SK-N-SH treated with all-trans-retinoic acid at 6 μM for 48 hours (cell line): ENCODE measurements around the gene ZNF385C.
A peak's percentile ranks its signal among the peaks of the same experiment; 100 is the strongest.

Source experiments
- BACH2 ChIP-seq: fragments of 250-450 bp; sonication (Bioruptor Pico); IDR thresholded peaks from 2 replicates; pipeline ENCODE4 v1.9.0; 2021; ENCODE audit warnings: mild to moderate bottlenecking, borderline replicate concordance
- GLIS3 ChIP-seq: fragments of 250-450 bp; sonication (Bioruptor Pico); IDR thresholded peaks from 2 replicates; pipeline ENCODE4 v1.5.0; 2020; ENCODE audit warnings: mild to moderate bottlenecking, moderate library complexity
- ISL1 ChIP-seq: fragments of 250-450 bp; sonication (Bioruptor Pico); IDR thresholded peaks from 2 replicates; pipeline ENCODE4 v2.1.2; 2022; ENCODE audit warnings: mild to moderate bottlenecking, moderate library complexity
- RARB ChIP-seq: fragments of 250-450 bp; sonication (Bioruptor Pico); IDR thresholded peaks from 2 replicates; pipeline ENCODE4 v1.8.0; 2021; ENCODE audit warnings: mild to moderate bottlenecking, moderate library complexity
- TOX ChIP-seq: fragments of 250-450 bp; sonication (Bioruptor Pico); IDR thresholded peaks from 2 replicates; pipeline ENCODE4 v1.8.0; 2021; ENCODE audit warnings: mild to moderate bottlenecking, moderate library complexity, borderline replicate concordance
- ZFP3 ChIP-seq: fragments of 250-450 bp; sonication (Bioruptor Pico); IDR thresholded peaks from 2 replicates; pipeline ENCODE4 v1.5.0; 2020; ENCODE audit warnings: mild to moderate bottlenecking, moderate library complexity
- TF ChIP-seq, protein P1 (sequence below): fragments of 250-450 bp; sonication (Bioruptor Pico); IDR thresholded peaks from 2 replicates; pipeline ENCODE4 v1.5.0; 2020; ENCODE audit warnings: mild to moderate bottlenecking, moderate library complexity
- TF ChIP-seq, protein P2 (sequence below): fragments of 250-450 bp; sonication (Bioruptor Pico); IDR thresholded peaks from 2 replicates; pipeline ENCODE4 v1.8.0; 2021; ENCODE audit warnings: low read depth, mild to moderate bottlenecking, moderate library complexity, borderline replicate concordance
- TF ChIP-seq, protein P3 (sequence below): fragments of 250-450 bp; sonication (Bioruptor Pico); IDR thresholded peaks from 2 replicates; pipeline ENCODE4 v1.8.0; 2020; ENCODE audit warnings: mild to moderate bottlenecking, moderate library complexity, borderline replicate concordance

DNA sequence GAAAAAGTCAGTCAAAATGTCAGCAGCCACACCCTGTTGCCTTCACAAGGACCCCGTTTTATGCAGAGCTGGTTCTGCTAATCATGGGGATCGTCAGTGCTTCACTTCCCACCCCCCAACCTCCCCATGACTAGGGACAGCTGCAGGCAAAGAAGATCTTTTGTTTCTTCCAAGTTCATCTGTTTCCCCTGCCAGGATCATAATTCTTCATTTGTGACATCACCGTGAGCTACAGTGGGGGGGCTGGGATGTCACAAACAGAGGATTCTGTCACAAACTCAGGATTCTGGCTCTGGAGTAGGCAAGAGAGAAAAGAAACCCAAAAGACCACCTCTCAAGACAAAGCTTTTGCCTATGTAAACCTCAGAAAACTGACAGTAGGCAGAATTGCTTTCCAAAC, 105.7 kb downstream of the ZNF385C start:
- TF ChIP-seq GLIS3 (CRISPR knock-in tag) (no peak), TOX (no peak), RARB (CRISPR knock-in tag) (no peak), ISL1 (CRISPR knock-in tag) (no peak), BACH2 (CRISPR knock-in tag) (no peak), ZFP3 (no peak)
- TF ChIP-seq, protein P1, sequence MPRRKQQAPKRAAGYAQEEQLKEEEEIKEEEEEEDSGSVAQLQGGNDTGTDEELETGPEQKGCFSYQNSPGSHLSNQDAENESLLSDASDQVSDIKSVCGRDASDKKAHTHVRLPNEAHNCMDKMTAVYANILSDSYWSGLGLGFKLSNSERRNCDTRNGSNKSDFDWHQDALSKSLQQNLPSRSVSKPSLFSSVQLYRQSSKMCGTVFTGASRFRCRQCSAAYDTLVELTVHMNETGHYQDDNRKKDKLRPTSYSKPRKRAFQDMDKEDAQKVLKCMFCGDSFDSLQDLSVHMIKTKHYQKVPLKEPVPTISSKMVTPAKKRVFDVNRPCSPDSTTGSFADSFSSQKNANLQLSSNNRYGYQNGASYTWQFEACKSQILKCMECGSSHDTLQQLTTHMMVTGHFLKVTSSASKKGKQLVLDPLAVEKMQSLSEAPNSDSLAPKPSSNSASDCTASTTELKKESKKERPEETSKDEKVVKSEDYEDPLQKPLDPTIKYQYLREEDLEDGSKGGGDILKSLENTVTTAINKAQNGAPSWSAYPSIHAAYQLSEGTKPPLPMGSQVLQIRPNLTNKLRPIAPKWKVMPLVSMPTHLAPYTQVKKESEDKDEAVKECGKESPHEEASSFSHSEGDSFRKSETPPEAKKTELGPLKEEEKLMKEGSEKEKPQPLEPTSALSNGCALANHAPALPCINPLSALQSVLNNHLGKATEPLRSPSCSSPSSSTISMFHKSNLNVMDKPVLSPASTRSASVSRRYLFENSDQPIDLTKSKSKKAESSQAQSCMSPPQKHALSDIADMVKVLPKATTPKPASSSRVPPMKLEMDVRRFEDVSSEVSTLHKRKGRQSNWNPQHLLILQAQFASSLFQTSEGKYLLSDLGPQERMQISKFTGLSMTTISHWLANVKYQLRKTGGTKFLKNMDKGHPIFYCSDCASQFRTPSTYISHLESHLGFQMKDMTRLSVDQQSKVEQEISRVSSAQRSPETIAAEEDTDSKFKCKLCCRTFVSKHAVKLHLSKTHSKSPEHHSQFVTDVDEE (CRISPR knock-in tag): no peak
- TF ChIP-seq, protein P2, sequence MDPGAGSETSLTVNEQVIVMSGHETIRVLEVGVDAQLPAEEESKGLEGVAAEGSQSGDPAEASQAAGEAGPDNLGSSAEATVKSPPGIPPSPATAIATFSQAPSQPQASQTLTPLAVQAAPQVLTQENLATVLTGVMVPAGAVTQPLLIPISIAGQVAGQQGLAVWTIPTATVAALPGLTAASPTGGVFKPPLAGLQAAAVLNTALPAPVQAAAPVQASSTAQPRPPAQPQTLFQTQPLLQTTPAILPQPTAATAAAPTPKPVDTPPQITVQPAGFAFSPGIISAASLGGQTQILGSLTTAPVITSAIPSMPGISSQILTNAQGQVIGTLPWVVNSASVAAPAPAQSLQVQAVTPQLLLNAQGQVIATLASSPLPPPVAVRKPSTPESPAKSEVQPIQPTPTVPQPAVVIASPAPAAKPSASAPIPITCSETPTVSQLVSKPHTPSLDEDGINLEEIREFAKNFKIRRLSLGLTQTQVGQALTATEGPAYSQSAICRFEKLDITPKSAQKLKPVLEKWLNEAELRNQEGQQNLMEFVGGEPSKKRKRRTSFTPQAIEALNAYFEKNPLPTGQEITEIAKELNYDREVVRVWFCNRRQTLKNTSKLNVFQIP (CRISPR knock-in tag): no peak
- TF ChIP-seq, protein P3, sequence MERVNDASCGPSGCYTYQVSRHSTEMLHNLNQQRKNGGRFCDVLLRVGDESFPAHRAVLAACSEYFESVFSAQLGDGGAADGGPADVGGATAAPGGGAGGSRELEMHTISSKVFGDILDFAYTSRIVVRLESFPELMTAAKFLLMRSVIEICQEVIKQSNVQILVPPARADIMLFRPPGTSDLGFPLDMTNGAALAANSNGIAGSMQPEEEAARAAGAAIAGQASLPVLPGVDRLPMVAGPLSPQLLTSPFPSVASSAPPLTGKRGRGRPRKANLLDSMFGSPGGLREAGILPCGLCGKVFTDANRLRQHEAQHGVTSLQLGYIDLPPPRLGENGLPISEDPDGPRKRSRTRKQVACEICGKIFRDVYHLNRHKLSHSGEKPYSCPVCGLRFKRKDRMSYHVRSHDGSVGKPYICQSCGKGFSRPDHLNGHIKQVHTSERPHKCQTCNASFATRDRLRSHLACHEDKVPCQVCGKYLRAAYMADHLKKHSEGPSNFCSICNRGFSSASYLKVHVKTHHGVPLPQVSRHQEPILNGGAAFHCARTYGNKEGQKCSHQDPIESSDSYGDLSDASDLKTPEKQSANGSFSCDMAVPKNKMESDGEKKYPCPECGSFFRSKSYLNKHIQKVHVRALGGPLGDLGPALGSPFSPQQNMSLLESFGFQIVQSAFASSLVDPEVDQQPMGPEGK (CRISPR knock-in tag): peak; percentile 11; the same call in 1 of the 2 replicates
